KG1 (cell line): ENCODE results near the gene MEOX1.

Experiments used
- DNase-seq: peaks from one replicate; lab custom pipeline; 2025; lab: John Stamatoyannopoulos, UW

MEOX1 gene

DNA sequence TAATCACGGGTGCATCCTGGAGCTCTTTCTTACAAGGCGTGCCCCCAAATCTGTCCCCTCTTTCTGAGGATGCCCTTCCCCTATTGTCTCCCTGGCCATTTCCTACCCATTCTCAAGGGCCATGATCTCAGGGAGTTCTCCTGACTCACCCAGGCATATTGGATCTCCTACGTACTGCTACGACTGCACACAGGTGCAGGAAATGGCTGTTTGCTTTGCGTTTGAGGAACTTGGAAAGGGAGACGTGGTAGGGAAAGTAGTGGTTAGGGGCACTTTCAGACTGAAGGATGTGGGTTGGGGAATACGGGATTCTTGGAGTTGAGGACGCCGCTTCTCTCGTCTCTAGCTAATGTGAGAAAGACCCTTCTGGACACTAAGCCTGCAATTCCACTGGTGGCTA, 18.7 kb upstream of the MEOX1 start:
- DNase-seq: no peak

DNA sequence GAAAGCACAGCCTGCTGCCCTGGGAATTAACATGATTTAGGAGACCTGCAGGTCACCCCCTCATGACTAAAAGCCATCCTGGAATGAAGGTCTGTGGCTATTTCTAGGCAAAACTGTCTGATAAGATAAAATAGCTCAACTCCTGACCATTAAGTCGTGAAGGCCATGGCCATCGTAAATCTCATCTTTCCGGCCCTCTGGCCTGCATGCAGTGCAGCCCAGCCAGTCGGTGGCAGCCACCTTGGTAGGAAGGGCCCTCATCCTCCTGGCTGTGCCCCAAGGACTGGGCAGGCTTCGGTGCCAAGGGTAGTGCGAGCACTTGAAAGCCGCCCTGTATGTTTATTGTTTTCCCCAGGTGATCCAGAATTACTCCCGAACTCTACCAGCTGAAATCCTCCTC, 18.2 kb upstream of the MEOX1 start:
- no peak for DNase-seq

DNA sequence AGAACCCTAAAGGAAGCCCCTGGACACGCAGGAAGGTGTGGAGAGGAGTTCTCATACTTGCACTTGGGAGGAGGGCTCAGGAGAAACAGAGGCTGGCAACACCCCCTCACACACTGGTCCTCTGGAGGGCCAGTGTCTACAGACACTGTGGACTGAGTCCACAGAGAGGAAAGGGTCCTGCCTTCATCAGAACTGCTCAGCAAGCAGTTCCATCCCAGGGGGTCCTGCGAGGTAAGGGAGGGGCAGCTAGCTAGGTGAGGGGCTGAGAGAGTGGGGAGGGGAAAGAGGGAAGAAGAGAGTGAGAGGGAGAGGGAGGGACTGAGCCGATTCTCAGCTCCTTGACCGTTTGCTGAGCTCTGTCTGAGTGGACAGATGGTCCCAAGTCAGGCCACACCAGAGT, 17.7 kb upstream of the MEOX1 start:
- no peak for DNase-seq

DNA sequence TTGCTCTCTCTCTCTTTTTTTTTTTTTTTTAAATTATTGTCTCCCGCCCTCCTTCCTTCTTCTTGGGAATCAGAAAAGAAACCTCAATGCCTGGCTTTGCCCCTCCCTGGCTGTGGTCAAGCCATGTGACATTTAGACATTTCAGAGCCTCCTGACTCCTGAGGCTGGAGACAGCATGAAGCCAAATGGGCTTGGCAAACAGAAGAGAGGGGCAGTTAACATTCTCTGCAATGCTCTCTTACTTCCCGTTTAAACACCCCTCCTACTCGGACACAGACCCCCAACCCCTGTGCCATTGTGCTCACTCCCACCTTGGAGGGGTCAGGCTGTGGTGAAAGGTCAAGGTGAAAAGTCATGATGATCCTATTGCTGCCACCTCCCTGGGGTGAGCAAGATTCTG, 14.7 kb upstream of the MEOX1 start:
- no peak for DNase-seq

DNA sequence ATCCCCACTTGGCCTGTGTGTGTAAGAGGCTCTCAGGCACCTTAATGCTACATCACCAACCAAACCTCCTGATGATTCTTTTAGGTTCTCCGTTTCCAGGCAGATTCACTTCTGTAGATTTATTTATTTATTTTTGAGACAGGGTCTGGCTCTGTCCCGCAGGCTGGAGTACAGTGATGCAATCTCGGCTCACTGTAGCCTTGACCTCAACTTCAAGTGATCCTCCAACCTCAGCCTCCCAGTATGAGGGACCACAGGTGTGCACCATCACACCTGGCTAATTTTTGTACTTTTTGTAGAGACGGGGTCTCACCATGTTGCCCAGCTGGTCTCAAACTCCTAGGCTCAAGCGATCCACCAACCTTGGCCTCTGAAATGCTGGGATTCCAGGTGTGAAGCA, 12.7 kb upstream of the MEOX1 start:
- DNase-seq: no peak

DNA sequence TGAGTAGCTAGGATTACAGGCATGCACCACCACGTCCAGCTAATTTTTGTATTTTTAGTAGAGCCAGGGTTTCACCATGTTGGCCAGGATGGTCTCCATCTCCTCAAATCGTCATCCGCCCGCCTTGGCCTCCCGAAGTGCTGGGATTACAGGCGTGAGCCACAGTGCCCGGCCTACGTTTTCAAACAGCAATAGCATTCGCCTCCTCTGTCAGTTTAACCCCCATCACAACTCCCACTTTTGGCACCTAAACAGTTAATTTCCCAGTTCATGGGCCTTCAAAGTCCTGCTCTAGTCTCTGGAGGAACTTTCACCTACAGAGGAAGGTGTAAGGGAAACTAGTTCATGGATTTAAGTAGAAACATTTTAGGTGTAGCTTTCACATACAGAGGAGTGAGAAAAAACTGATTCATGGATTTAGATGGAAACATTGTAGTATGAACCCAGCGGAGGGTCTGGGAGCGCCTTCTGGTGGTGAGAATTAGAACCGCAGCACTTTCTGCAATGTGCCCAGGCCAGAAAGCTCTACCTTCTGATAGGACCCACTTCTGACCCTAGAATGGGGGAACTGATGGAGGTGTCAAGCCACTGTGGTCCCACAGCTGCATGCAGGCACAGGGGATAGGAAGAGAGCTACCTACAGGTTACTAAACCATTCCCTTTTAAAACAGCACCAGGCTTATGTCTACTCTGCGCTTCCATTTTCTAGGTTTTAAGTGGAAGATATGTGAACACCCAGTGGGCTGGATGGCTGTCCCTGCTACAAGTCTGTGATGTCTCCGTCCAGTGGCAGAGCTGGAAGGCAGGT, 12.0 kb upstream of the MEOX1 start:
- peak; percentile 59 for DNase-seq

DNA sequence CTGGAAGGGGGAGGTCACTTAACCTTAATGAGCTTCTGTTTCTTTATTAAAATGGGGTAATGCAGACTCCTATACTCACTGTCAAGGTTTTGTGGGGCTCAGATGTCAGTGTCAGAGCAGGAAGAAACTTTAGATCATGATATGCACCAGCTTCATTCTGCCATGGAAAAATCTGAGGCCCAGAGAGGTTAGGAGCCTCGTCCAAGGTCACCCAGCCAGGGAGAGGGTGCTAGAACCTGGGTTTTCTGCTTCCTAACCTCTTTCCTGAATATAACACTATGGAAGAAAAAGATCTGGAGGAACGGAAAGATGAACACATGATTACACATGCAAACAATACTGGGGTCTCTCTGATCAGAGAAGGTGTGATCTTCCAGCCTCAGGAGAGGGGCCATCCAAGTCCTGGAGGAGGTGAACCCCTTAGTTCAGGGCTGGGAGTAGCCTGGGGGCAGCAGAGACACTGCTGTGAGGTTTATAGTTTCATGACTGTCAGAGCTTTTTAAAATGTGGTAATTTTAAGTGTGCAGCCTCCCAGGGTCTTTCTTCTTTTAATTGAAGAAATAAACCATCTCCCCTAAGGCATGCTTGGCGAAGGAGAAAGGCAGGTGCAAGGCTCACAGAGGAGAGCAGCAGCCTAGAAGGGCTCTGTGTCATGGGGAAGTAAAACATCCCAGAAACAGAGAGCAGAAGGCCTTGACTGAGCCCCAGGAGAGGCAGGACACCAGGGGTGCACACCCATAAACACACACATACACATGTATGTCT, 10.2 kb upstream of the MEOX1 start:
- no peak for DNase-seq

DNA sequence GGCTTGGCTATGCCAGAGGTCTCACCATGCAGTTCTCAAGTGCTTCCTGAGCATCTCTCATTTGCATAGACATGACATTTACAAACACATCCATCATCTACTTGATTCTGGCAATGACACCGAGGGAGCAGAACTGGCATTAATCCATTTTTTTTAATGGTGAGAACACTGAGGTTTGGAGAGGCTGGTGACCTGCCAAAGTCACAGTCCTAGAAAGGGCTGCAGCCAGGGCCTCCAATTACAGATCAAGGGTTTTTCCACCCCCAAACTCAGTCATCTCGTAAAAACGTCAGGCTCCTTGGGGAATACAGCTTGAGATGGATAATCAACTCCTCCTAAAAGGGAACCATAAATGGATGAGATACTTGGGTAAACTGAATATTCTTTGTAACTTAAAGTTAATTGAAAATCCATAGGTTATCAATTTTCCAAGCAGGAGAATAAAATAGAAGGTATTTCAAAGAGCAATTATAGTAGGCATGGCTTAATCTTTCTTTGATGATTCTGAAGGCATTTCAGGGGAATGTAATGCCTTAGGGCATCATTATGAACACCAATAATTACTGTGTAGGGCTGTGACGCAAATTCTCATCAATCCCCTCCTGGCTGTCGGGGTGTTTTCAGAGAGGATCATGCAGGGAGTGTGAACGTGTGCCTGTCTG, 9.4 kb upstream of the MEOX1 start:
- no peak for DNase-seq

DNA sequence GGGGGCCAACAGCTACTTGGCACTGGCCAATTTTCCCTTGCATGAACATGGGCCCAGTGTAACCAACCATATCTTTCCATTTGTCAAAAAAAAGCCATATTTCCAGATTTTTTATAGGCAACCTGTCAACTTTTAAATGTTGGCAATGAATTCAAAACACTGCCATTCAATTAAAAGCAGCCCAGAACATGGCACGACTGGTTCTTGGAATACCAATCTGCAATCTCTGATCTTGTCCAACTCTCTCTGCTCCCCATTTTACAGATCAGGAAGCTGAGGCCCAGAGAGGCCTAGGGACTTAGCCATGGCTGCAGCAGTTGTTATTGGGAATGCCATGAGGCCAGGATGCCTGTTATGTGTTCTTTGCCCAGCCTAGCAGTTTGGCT, 8.9 kb upstream of the MEOX1 start:
- DNase-seq: no peak

DNA sequence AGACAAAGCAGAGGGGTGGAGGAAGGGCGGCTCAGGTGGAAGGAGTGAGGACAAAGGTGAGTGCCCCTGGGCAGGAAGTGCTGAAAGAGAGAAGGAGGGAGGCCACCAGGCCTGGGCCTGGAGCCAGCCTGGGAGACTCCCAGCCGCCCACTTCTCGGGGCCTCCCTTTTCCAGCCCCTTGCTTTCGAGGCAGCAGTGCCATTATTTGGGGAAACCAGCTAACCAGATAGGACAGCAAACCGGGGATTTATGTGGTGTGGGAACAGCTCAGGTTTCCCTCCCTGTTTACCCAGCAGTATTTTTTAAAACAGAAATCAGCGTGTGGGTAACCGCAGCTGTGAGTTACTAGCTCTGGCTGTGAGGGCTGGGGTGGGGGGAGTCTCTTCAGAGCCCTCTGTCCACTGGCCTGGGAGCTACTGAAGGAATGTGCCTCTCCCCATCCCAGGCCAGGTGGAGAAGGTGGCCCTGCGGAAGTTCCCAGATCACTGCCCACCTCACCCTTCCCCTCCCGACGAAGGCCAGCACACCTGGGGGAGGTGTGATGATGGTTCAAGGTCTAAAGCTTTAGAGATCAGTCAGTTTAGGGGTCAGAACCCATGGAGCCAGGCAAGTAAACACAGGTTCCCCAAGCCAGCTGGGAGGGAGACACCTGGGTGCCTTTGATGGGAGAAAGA, 8.4 kb upstream of the MEOX1 start:
- no peak for DNase-seq

DNA sequence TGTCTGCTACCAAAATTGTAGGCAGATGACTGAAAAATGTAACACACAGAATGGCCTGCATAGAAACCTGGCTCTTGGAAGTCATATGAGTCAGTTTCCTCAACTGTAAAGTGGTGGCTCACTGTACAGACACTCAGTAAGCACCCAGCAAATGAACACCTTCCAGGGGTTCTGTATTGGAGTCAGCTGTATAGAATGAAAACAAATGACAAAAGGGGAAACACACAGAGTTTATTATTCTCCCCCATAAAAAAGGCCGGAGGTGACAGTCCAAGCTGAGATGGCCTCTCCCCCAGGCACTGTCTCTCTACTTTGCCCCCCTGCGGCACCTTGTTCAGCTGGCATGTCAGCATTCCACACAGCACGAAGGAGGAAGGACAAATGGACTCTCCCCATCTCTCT, 6.2 kb upstream of the MEOX1 start:
- no peak for DNase-seq

DNA sequence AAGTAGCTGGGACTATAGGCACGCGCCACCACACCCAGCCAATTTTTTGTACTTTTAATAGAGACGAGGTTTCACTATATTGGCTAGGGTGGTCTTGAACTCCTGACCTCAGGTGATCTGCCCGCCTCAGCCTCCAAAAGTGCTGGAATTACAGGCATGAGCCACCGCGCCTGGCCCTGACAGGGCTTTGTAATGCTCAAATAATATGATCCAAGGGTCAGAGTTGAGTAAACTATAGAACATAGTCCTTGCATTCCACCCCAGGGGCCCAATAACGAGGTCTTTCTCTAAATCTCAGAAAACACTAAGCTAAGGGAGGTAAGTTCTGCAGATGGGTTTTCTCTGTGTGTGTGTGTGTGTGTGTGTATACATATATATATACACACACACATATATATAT, 5.8 kb upstream of the MEOX1 start:
- DNase-seq: no peak

DNA sequence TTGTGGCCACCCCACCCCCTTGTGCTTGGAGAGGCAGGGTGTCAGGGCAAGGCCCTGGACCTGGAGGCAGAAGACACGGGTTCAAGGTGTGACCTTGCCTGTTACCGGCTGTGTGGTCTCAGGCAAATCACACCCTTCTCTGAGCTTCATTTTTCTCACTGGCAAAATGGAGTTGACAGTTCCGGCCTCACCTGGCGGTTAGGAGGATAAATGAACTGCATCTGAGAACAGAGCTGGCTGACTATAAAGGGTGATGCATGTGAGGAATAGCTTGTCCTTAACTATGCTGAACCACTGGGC, 4.2 kb upstream of the MEOX1 start:
- DNase-seq: no peak

DNA sequence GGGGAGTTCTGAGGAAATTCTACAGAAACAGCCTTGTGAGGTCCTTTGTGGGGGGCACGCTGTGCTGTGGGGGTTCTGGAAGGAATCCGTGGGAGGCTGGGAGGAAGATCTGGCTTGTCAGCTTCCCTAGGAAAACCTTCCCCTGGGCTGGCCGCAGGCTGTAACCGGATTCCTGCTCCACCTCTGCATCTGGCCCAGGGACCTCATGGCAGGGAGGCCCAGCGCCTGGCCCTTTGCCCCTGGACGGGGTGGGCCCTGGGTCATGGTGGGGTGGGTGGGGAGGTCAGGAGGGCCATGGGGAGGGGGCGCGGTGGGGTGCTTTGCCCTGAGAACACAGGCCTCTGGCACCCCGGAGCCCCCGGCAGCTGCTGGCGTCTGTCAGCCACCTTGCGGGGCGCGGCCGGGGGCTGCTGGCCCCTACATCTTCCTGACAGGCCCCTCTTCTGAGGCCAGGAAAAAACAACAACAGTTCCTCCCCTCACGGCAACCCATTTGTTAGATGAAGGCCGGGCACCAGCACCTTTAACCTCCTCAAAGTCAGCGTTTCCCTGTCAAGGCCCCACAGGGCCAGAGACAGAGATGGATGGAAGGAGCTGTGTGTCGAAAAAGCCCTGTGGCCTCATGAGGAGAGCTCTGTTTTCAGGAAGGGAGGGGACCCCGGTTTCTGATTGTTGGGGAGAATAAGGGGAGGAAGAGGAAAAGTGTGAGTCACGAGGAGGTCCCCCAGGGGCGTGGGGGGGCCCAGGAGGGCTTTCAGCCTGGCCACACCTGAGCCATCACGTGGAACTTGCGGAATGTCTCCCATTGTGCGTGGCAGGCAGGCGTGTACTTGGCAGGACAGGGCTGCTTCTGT, 3.6 kb upstream of the MEOX1 start:
- DNase-seq: no peak

DNA sequence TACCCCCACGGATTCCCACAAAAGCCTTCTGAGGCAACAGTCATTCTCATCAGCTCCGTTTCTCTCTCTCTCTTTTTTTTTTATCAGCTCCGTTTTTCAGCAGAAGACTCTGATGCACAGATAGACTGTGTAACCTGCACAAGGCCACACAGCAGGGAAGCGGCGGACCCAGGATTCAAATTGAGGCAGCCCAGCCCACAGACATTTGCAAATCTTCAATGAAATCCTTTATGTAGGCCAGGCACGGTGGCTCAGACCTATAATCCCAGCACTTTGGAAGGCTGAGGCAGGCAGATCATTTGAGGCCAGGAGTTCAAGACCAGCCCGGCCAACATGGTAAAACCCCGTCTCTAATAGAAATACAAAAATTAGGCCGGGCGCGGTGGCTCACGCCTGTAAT, 2.4 kb upstream of the MEOX1 start:
- DNase-seq: no peak

DNA sequence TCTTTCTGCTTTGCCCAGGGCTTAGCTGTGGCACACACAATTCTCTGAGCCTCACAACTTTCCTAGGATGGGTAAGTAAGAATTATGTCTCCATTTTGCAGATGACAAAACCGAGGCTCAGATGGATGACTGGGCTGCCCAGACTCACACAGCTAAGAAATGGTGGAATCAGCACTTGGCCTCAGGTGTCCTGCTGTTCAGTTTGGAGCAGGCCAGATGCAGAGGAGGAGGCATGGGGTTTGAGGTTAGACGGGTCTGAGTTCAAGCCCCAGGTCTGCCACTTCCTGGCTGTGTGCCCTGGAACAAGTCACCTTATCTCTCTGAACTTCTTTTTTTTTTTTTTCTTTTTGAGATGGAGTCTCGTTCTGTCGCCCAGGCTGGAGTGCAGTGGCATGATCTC, 1.7 kb upstream of the MEOX1 start:
- DNase-seq: no peak

DNA sequence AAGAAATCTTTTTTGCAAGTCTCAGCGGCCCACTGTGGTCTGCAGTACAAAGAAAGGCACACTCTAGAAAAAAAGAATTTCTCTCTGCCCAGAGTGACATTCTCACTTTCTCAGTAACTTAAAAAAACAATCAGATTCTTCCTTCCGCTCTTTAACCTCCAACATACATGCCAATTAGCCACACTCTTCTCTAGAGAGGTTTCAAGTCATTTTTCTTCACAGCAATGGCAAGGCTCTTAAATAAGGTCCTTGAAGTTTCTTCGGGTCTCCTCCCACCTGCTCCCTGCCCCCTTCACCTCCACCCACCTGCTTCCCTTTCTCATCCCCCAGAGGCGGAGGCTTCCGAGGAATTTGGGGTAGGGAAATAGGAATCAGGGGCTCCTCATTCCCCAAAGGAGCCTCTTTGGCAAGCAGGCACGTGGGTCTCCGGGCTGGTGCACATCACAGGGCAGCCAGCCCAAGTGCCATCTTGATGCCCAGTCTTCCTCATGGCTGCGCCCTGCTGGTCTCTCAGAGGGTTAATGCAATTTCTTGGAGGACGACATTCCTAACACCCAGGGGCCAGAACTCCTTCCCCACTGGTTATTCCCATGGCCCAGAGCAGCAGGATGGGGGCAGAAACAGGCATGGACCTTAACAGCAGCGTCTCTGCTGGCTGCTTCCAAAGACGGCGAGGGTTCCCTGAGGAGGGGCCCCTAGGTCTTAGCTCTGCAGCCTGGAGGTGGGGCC, 855 bp upstream of the MEOX1 start:
- no peak for DNase-seq

DNA sequence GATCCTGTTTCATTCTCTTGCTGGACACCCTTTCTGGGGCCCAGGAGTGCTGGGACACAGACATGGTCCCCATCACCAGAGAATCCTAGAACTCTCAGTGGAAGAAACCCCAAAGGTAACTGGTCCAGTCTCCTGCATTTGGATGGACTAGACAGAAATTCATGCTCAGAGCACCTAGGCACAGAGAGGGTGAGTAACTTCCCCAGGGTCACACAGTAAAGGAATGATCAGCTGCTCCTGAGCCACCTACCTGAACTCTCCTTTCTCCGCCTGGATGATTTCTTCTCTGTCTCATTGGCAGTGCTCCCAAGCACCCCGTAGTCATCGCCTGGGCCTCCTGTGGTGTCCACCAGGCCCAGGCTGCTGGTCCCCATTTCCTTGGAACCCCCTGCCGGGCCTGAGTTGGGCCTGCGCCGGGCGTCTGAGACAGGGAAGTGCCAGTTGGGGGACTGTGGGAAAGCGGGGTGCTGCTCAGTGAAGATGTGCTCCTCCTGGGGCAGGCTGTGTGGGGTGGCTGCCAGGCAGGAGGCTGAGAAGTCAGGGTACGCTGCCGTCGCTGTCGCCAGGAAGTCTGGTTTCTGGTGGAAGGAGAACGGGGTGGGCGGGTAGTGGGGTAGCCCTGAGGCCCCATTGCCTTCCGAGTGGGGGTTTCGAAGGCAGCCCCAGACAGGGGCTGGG, 767 bp downstream of the MEOX1 start:
- DNase-seq: no peak

DNA sequence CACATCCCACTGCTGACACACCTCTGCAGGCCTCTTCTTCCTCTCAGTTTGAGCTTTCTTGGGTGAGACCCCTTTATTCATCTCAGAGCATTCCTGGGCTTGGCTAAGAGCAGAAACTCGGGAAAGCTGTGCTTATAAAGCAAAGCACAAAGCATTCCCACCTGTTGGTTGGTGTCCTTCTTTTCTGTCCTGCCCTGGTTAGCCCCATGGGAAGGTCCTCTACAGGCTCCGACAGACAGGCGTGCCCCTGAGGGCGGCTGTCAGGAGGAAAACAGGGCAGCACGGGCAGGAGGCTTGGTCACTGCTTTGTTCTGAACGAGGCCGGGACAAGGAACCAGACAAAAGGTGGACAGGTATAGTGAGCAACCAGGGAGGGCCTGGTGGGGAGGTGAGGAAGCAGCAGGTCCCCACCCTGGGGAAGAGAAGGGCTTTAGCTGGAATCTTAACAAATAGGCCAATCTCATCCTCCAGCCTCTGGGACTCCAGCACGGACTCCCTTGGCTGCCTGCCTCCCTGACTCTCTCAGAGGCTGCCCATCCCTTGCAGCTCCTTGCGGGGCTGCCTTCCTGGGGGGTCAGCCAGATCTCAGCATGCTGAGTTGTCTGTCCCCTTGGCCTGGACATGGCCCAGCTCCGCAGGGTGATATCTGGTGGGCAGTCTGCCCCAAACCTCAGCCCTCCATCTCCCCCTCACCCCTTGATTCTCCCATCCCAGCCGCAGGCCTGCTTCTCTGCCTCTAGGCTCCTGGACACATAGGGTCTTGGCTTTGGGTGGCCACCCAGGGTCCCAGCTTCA, 1.7 kb downstream of the MEOX1 start:
- DNase-seq: no peak

DNA sequence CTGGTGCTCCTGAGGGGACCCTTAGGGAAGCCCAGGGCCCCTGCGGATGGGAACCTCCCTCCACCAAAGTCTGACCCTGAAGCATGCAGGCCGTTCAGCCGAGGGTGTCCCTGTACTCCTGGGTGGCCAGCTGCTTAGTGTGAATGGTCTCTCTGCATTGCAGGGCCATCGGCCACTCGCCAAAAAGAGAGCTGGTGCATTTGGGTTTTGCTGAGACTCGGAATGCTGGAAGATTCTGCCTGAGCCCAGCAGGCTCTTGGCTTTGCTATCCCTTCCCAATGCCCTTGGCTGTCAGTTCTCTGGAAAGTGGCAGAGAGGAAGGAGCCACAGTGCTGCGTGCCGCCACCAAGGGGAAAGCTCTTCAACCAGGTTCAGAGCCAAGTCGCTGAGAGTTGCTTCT, 2.8 kb downstream of the MEOX1 start:
- DNase-seq: no peak
